Hepatocyte (in vitro differentiated cells): ENCODE results near the gene PNPLA2. TPM values are rescaled to one million over a fixed set of nuclear protein-coding genes. Genes with fewer than 3 reads are reported as not detected.

Experiments used
- DNase-seq: peaks from one replicate; pipeline ENCODE4 v3.0.0-alpha.2; 2016; ENCODE audit warnings: low spot score
- H2AFZ ChIP-seq: fragments of 200-600 bp; sonication (generic); 2 replicates; pipeline ENCODE4 v1.6.0; 2016; ENCODE audit warnings: antibody characterized with exemption, mild to moderate bottlenecking
- H3K27ac ChIP-seq: fragments of 200-600 bp; sonication (generic); 2 replicates; pipeline ENCODE4 v1.5.1; 2016; ENCODE audit warnings: mild to moderate bottlenecking
- H3K27me3 ChIP-seq: fragments of 200-600 bp; sonication (generic); 2 replicates; pipeline ENCODE4 v1.6.1; 2016
- H3K36me3 ChIP-seq: fragments of 200-600 bp; sonication (generic); replicated peaks from 2 replicates; pipeline ENCODE4 v1.5.1; 2016; ENCODE audit warnings: low read depth; ENCODE audit not compliant: insufficient read depth
- H3K4me1 ChIP-seq: fragments of 200-600 bp; sonication (generic); 2 replicates; pipeline ENCODE4 v1.5.1; 2016; ENCODE audit warnings: mild to moderate bottlenecking, moderate library complexity; ENCODE audit not compliant: insufficient read depth
- H3K4me2 ChIP-seq: fragments of 200-600 bp; sonication (generic); 2 replicates; pipeline ENCODE4 v1.6.0; 2016
- H3K4me3 ChIP-seq: fragments of 200-600 bp; sonication (generic); 2 replicates; pipeline ENCODE4 v1.5.1; 2016; ENCODE audit warnings: mild to moderate bottlenecking
- H3K79me2 ChIP-seq: fragments of 200-600 bp; sonication (generic); 2 replicates; pipeline ENCODE4 v1.6.0; 2017; ENCODE audit warnings: mild to moderate bottlenecking
- H3K9me2 ChIP-seq: fragments of 200-600 bp; sonication (generic); replicated peaks from 2 replicates; pipeline ENCODE4 v1.6.0; 2017; ENCODE audit warnings: mild to moderate bottlenecking; ENCODE audit not compliant: insufficient read depth
- H3K9me3 ChIP-seq: fragments of 200-600 bp; sonication (generic); 2 replicates; pipeline ENCODE4 v1.5.1; 2016; ENCODE audit warnings: low read depth, mild to moderate bottlenecking
- H4K20me1 ChIP-seq: fragments of 200-600 bp; sonication (generic); 2 replicates; pipeline ENCODE4 v1.6.0; 2016; ENCODE audit warnings: mild to moderate bottlenecking; ENCODE audit not compliant: insufficient read depth, poor library complexity, severe bottlenecking
- CTCF ChIP-seq: fragments of 200-600 bp; sonication (generic); IDR thresholded peaks from 2 replicates; pipeline ENCODE4 v1.5.1; 2016; ENCODE audit warnings: antibody characterized with exemption, mild to moderate bottlenecking; ENCODE audit not compliant: poor library complexity
- EZH2 ChIP-seq: fragments of 200-600 bp; sonication (generic); IDR thresholded peaks from 2 replicates; pipeline ENCODE4 v1.6.1; 2016; ENCODE audit warnings: antibody characterized with exemption, mild to moderate bottlenecking, borderline replicate concordance
- EZH2phosphoT487 ChIP-seq: fragments of 200-600 bp; sonication (generic); IDR thresholded peaks from one replicate; pipeline ENCODE4 v1.6.1; 2018; ENCODE audit warnings: antibody characterized with exemption, mild to moderate bottlenecking, low read depth, moderate library complexity; ENCODE audit not compliant: unreplicated experiment, severe bottlenecking
- WGBS: methylation state at CpG from one replicate; pipeline ENCODE4 v1.1.6; 2016; ENCODE audit warnings: low lambda C conversion rate; ENCODE audit errors: missing lambda C conversion rate; 5-methylcytosine and 5-hydroxymethylcytosine counted together
- polyA plus RNA-seq: library from polyadenylated mRNA; unstranded; fragments of >200 nt; fragmentation: Nextera tagmentation; extraction: Ambion mirVana; gene quantifications from 2 replicates; pipeline ENCODE4 v1.2.1, GENCODE V29; 2016
- total RNA-seq: library from RNA; depleted of rRNA; stranded (reverse); fragments of >200 nt; gene quantifications from 2 replicates; pipeline ENCODE4 v1.2.3, GENCODE V29; 2014

PNPLA2 gene
- total and polyA plus RNA-seq, 2 experiments from 2014 or later, result 12.9 to 50.0 TPM

- H3K9me2 ChIP-seq, result no peaks in the 10 kb centered on the region
- DNase-seq, result no peak
- peaks cover 21% of the 10 kb centered on the region for H4K20me1 ChIP-seq
- WGBS, result 50% methylated on average over 9 of the region's 9 CpGs
- H3K27ac ChIP-seq, result peak overlapping the region; percentile 87
- H3K36me3 ChIP-seq, result no peaks in the 10 kb centered on the region
- no peak overlapping the region for H2AFZ ChIP-seq
- H3K4me2 ChIP-seq, result peak overlapping the region; percentile 98
- H3K79me2 ChIP-seq, result peaks cover 31% of the 10 kb centered on the region
- TF ChIP-seq EZH2phosphoT487 (no peak), CTCF (no peak)
- H3K4me1 ChIP-seq, result peaks cover 44% of the 10 kb centered on the region
- peaks cover 3% of the 10 kb centered on the region for H3K27me3 ChIP-seq
- peak overlapping the region; percentile 44 for H3K4me3 ChIP-seq
- no peaks in the 10 kb centered on the region for H3K9me3 ChIP-seq
Observed at GRCh38 chr11:833849-834311, 15.2 kb downstream of the PNPLA2 start.

- Histone ChIP-seq H3K79me2 (peaks cover 31% of the 10 kb centered on the region), H4K20me1 (peaks cover 21% of the 10 kb centered on the region), H3K9me3 (no peaks in the 10 kb centered on the region), H3K9me2 (no peaks in the 10 kb centered on the region), H2AFZ (no peak overlapping the region), H3K4me3 (no peak overlapping the region), H3K4me1 (peaks cover 40% of the 10 kb centered on the region), H3K36me3 (no peaks in the 10 kb centered on the region), H3K27ac (peak overlapping the region; percentile 87), H3K4me2 (peak overlapping the region; percentile 98), H3K27me3 (no peaks in the 10 kb centered on the region)
- 65% methylated on average over 29 of the region's 31 CpGs for WGBS
- TF ChIP-seq EZH2 (no peak), CTCF (no peak), EZH2phosphoT487 (no peak)
- DNase-seq, result peak; percentile 71
Observed at GRCh38 chr11:834371-835316, 15.9 kb downstream of the PNPLA2 start.

GRCh38 chr11:836274-836673, 17.6 kb downstream of the PNPLA2 start:
- Histone ChIP-seq H3K27ac (no peak overlapping the region), H2AFZ (no peak overlapping the region), H3K4me1 (peaks cover 31% of the 10 kb centered on the region), H3K9me3 (no peaks in the 10 kb centered on the region), H3K4me2 (no peak overlapping the region), H4K20me1 (peaks cover 26% of the 10 kb centered on the region), H3K36me3 (no peaks in the 10 kb centered on the region), H3K4me3 (no peak overlapping the region), H3K9me2 (no peaks in the 10 kb centered on the region), H3K79me2 (peaks cover 46% of the 10 kb centered on the region), H3K27me3 (no peaks in the 10 kb centered on the region)
- DNase-seq, result no peak
- WGBS, result 98% methylated on average over 14 of the region's 14 CpGs
- TF ChIP-seq EZH2phosphoT487 (no peak), EZH2 (no peak), CTCF (no peak)
